Right lobe of liver (tissue), 4 donors: ENCODE data around the gene GARIN5A.

ENCODE experiments used
- POLR2A ChIP-seq: fragments of 450-650 bp; IDR thresholded peaks from one replicate; pipeline ENCODE4 v1.6.1; 2017; ENCODE audit warnings: antibody characterized with exemption, mild to moderate bottlenecking
- TF ChIP-seq, protein P1 (sequence below), 4 donors: fragments of 200-600 bp in 3 of 4; fragments of 450-650 bp in 1 of 4; IDR thresholded peaks; one replicate each; pipeline versions ENCODE4 v1.5.1 to v1.8.0; 2016 to 2022; ENCODE audit warnings: antibody characterized with exemption in 4 of 4, mild to moderate bottlenecking in 2 of 4
- donor health status: DM: no; HTN: no; CAD: no.
- donor health status: DM: no; HTN: no; CAD: no.
- donor health status: DM: no; HTN: yes; CAD: no.

GRCh38 chr19:50427997-50428425 is 48.6 kb downstream of the GARIN5A start:
- TF ChIP-seq, protein P1, sequence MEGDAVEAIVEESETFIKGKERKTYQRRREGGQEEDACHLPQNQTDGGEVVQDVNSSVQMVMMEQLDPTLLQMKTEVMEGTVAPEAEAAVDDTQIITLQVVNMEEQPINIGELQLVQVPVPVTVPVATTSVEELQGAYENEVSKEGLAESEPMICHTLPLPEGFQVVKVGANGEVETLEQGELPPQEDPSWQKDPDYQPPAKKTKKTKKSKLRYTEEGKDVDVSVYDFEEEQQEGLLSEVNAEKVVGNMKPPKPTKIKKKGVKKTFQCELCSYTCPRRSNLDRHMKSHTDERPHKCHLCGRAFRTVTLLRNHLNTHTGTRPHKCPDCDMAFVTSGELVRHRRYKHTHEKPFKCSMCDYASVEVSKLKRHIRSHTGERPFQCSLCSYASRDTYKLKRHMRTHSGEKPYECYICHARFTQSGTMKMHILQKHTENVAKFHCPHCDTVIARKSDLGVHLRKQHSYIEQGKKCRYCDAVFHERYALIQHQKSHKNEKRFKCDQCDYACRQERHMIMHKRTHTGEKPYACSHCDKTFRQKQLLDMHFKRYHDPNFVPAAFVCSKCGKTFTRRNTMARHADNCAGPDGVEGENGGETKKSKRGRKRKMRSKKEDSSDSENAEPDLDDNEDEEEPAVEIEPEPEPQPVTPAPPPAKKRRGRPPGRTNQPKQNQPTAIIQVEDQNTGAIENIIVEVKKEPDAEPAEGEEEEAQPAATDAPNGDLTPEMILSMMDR (IDR thresholded peaks at IDR 0.05), result no peak
- peak; percentile 41 for TF ChIP-seq POLR2A
